Hematopoietic multipotent progenitor cell treated with erythropoietin and hydrocortisone succinate and interleukin-3 and kit ligand, for 15 days (in vitro differentiated cells): ENCODE data around the gene BCHE.
"Not testable (repeated sequence)": the region's sequence is repeated elsewhere in the genome, so short reads cannot be mapped to it uniquely, and the experiment has no call there.

Source experiments
- DNase-seq: peaks from one replicate; pipeline ENCODE4 v3.0.0-alpha.2; 2015; ENCODE audit warnings: low spot score

Gene BCHE

DNA sequence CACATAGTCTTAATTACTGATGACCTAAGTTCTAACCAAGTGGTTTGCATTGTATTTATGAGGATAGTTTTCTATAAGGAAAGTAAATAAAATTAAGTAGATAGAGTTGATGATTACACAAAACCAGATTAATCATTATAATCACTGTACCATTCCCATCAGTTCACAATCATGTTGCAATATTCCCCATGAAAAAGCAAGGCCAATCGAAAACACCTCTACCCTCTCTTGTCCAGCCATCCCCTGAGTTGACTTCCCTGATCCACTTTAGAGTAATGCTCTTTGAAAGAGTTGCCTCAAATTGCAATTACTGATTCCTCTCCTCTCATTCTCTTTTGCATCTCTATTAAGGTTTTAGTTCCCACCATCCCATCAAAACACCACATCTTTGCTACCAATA, 21.0 kb downstream of the BCHE start:
- DNase-seq, result no peak

DNA sequence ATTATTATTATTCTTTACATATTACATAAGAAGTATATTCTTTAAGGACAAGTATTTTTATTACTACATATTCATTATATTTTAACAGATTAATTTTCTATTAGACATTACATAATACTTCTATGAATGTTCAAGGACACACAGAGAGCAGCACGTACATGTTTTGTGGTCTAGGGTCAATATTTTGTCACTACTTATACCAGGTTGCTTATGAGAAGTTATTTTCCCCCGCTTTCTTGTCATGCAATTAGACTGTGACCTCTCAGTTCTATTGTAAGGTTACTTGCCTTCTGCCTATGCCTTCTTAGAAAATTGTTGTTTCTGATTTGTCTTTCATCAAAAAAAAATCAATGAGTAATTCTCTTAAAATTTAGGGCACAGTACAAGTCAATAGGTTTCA, 21.5 kb downstream of the BCHE start:
- no peak for DNase-seq

- DNase-seq, result no peak
These were observed 22.8 kb downstream of the BCHE start for GRCh38 chr3:165814380-165814779.

- not testable (repeated sequence) for DNase-seq
These were observed 29.3 kb downstream of the BCHE start for GRCh38 chr3:165807937-165808336.

DNA sequence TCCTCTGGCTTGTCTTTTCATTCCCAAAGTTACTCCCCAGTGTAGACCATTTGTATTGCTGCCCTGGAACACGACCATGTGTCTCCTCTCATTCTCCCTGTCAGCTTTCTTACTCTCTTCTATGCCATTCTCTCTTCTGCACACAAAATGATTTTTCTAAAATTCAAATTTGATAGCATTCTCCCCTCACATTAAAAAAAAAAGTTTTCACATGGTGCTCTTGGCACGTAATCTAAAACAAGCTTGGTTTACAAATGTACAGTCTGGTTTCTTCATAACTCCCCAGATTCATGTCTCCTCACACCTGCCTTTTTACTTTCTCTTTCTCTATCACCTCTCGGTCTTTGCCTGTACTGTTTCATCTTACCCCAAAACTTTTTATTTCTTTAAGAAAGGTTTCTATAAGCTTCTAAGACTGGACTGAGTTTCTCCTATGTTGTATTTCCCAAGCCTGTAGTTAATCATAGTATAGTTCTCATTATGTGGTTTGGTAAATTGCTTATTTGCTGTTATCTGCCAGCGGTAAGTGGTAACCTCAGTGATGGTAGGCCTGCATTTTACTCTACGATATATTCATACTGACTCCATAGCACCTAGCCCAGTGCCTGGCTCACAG, 31.2 kb downstream of the BCHE start:
- no peak for DNase-seq

- no peak for DNase-seq
These were observed 33.8 kb downstream of the BCHE start for GRCh38 chr3:165803471-165803870.

DNA sequence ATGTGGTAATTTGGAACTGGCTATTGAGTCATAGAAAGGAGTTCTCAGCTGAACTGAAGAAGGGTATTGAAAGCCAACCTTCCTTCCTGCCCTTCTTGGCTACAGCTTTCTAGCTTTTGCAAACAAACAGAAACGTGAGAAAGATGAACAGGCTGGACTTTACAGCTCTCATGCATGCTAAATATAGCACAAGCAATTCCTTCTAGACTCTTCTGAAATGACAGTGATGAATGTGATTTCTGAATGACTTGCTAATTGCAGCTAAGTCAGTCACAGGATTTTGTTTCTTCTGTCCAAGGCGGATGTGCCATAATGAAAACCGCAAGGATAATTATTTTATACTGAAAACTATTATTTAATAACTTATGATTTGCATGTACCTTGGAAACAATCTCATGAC, 36.3 kb downstream of the BCHE start:
- no peak for DNase-seq

GRCh38 chr3:165799026-165799425, 38.2 kb downstream of the BCHE start:
- no peak for DNase-seq

DNA sequence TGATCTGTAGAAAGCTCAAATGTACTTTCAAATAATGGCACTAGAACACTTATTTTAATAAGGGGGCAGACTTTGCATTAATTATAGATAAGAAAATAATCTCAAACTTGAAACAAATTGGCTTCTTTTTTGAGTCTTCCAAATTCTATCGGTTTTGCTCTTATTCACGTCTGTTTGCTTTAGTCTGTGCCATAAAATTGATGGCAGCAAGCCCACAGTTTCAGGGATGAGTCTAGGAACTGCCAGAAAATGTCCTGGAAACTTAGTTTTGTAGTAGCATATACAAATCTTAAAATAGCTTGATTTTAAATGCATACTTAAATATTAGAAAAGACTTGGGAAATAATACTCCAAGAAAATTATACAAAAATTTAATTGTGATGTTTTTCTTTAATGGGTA, 39.7 kb downstream of the BCHE start:
- no peak for DNase-seq

DNA sequence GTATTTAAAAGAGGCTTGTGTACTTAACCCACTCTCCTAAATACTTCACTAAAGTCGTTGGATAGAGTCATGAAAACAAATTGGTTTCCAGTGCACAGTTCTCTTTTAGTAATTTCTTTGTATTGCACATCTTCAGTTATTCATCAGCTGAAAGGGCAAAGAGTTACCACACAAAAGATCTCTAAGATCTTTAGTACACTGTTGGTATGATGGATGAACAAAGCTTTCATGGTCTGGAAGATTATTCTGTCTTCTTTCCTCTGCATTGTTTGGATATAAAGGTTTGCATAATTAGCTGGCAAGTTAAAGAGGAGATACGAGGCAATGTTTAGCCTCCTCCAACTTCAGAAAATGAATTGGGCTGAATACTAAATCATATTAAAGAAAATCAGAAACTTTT, 40.5 kb downstream of the BCHE start:
- DNase-seq, result no peak

GRCh38 chr3:165788531-165788930, 48.7 kb downstream of the BCHE start:
- no peak for DNase-seq

DNA sequence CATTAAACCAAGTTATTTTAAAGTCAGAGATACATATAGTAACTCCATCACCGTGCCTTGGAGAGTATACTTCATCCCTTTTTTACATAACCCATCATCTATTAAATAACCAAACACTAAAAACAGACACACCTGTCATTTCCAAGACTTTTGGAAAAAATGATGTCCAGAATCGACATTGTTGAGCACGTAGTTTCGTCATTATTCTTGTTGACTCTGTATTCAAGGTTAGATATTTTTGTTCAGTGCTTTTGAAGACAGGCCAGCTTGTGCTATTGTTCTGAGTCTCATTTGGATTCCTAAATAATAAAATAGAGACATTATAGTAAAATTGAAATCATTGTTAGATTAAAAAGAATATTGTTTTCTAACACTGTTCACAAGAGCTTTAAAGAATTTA, 51.2 kb downstream of the BCHE start:
- DNase-seq, result no peak

GRCh38 chr3:165784337-165784736, 52.9 kb downstream of the BCHE start:
- no peak for DNase-seq

DNA sequence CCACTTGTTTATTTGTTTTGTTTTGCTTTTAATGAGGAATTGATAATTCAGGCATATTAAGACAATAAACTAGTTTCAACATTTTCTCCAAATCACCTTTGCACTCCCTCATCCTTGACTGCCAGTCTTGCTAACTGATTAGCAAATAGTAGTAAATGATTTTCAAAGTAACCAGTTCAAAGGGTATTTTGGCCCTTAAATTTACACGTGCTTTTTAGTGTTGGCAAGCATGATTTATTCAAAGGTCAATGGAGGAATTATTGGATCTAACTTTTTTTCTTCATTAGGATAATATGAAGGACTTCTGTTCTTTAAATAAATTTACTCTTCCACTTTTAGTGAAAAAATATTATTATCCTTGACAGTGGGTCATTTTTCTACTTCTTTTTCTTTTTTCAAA, 53.8 kb downstream of the BCHE start:
- DNase-seq, result no peak

DNA sequence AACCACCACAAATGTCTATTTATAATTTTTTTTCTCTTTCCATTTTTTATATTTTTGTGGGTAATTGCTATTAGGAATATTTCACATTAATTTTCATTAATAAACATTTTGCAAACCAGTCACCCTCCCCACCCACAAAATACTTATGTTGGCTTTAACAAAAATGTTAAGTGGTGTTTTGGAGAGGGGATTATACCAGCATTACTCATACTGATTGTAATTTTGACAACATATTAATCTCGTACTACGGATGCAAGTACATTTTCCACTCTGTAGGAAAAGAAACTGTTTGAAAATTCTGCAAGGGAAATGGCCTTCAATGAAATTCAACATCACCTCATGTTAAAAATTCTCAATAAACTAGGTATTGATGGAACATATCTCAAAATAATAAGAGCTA, 58.3 kb downstream of the BCHE start:
- no peak for DNase-seq

DNA sequence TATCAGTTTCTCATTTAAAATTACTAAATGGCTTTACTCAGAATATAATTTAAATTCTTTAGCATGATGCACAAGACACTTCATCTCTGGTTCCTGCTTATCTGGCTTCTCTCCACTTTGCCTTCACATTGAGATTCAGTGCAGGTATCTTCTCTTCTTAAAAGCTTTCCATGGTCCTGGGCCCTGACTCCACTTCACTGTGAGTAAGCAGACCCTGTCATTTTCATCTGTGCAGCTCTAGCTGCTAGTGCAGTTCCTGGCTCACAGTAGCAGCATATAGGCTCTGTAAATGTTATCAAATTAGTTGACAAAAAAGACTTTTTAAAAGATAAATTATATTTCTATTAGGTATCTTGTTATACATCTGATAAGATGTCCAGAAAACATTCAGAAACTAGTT, 58.8 kb downstream of the BCHE start:
- DNase-seq, result no peak

- DNase-seq, result no peak
These were observed 61.4 kb downstream of the BCHE start for GRCh38 chr3:165775824-165776223.

GRCh38 chr3:165770781-165771180, 66.4 kb downstream of the BCHE start:
- DNase-seq, result no peak

DNA sequence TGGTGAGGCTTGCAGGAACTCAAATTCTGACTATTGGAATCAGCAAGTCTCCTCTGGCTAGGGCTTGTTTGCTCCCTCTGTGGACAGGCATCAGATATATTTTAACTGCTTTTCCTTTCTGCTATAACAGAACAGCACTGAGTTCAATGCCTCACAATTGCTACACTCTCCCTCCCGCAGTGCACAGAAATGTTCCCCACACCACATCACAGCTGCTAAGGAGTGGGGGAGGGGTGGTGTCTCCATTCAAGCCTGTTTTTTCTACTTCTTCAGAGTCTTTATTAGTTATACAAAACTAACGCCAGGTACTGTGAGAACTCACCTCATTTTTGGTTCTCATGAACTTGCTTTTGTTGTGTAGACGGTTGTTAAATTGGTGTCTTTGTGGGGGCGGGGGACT, 68.5 kb downstream of the BCHE start:
- no peak for DNase-seq

DNA sequence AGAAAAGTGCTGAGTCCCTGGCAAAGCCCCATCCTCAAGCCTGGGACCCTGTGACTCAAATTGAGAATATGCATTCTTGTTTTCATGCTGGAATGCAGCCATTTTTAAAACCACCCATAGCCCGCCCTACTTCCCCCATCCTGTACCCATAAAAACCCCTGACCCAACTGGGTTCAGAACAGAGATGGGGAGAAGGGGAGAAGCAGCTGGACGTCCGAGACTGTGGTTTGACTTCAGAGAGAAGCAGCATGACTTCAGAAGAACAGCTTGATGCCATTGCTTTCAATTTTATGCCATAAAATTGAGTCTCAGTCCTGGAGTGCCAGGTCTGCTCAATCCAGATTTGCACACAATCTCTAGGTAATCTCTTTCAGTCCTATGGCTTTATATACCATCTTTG, 78.2 kb downstream of the BCHE start:
- DNase-seq, result no peak

DNA sequence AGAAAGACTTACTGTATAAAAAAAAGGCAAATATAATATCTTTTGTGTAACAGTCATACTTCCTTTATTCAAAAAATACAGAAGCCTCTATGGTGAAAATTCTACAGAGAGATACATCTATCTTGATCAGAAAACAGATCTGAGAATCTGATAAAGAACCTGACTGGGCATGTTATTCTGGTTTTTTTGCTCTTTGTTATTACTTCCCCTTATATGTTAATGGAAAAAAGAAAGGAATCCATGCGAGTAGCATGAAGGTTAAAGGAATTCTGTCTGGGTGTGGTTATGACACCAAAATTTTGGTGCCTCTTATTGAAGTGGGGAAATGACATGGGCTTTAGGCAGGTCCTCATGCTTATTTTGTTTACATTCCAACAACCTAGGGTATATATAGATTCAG, 81.7 kb downstream of the BCHE start:
- DNase-seq, result no peak

DNA sequence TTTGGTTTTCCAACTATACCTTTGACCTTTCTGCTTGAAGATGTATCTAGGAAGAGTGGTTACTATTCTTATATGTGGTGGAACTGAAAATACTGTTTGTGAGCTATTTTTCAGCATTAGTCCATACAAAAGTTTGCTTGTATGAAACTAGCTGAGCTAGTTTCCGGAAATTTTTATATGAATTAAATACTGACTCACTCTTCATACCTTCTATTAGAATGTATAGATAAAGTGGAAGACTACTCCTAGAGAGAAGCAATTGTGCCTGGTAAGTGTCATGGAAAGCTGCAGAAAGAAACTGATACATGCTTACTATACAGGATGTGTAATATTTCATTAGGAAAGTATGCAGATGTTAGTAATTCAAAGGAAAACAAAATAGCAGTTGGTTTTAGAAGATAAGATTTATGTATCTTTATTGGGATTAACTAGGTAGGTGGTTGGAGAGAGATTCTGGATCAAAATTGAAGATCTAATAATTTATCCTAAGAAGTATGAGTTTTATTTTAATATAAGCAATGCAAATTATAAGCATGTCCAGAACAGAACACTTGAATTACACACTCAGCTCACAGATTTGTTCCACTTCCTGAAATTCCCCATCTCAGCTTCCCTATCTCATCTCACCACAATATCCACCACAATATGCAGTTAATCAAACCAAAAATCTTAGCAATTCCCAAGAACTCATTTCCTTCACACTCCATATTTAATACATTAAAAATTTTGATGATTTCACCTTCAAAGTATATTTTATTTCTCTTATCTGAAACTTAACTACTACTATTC, 82.8 kb downstream of the BCHE start:
- DNase-seq, result no peak

GRCh38 chr3:165753560-165753959, 83.7 kb downstream of the BCHE start:
- DNase-seq, result no peak

DNA sequence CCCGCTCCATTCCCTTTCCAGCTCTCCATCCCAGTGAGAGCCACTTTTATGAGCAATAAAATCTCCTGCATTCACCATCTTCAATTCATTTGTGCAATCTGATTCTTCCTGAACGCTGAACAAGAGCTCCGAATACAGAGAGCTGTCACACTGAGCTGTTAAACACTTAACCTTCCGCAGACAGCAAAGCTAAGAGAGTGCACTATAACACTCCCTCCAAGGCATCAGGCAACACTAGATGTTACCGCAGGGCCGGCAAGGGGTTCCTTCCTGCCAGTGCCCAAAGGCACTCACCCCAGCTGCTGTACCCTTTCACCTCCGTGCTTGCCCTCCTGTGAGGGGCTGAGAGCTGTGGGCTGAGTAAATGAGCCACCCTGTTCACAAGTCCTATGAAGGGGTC, 85.6 kb downstream of the BCHE start:
- no peak for DNase-seq
